MCF 10A (cell line): Measurements from ENCODE around the gene ROR1. TPM values are rescaled to one million over a fixed set of nuclear protein-coding genes. Genes with fewer than 3 reads are reported as not detected.
A peak's percentile ranks its signal among the peaks of the same experiment; 100 is the strongest.

ENCODE experiments used
- BruUV-seq: library from RNA; stranded (reverse); fragments of 400-500 nt; replicated peaks from 2 replicates; lab custom pipeline; 2021; lab: Mats Ljungman, UMichigan
- CTCF ChIA-PET: fragments of 300-600 bp; sonication (Branson Sonifier 250); formaldehyde crosslinking; extraction: SDS; loops from one replicate; lab custom pipeline; 2021; ENCODE audit warnings: antibody characterized with exemption, inconsistent platforms; lab: Yijun Ruan, JAX
- POLR2A ChIA-PET: fragments of 300-600, 350-650 bp; sonication (Branson Sonifier 250); formaldehyde crosslinking; extraction: SDS; loops from one replicate; lab custom pipeline; 2020; ENCODE audit warnings: antibody characterized with exemption, inconsistent platforms; lab: Yijun Ruan, JAX
- DNase-seq: peaks from one replicate; pipeline ENCODE4 v3.0.0-alpha.2; 2018; ENCODE audit not compliant: unreplicated experiment
- H3K27ac Mint-ChIP-seq: one replicate; pipeline ENCODE4 v1.8.0; 2022; ENCODE audit warnings: mild to moderate bottlenecking, low read depth, mixed read lengths; ENCODE audit not compliant: unreplicated experiment
- H3K27me3 Mint-ChIP-seq: one replicate; pipeline ENCODE4 v1.8.0; 2022; ENCODE audit warnings: mixed read lengths; ENCODE audit not compliant: insufficient read depth, unreplicated experiment
- H3K36me3 Mint-ChIP-seq: one replicate; pipeline ENCODE4 v1.8.0; 2022; ENCODE audit warnings: mild to moderate bottlenecking, moderate library complexity, mixed read lengths; ENCODE audit not compliant: insufficient read depth, unreplicated experiment
- H3K4me1 Mint-ChIP-seq: one replicate; pipeline ENCODE4 v1.8.0; 2022; ENCODE audit warnings: mixed read lengths; ENCODE audit not compliant: insufficient read depth, unreplicated experiment
- H3K4me3 Mint-ChIP-seq: one replicate; pipeline ENCODE4 v1.8.0; 2022; ENCODE audit warnings: mild to moderate bottlenecking, moderate library complexity, mixed read lengths; ENCODE audit not compliant: unreplicated experiment
- H3K9me3 Mint-ChIP-seq: one replicate; pipeline ENCODE4 v1.8.0; 2022; ENCODE audit warnings: mixed read lengths; ENCODE audit not compliant: unreplicated experiment
- CTCF ChIP-seq: fragments of 200-600 bp; IDR thresholded peaks from one replicate; pipeline ENCODE4 v1.8.0; 2022; ENCODE audit warnings: antibody characterized with exemption, mild to moderate bottlenecking; ENCODE audit not compliant: unreplicated experiment
- intact Hi-C: fragments of 100-400 bp; cut with micrococcal nuclease; formaldehyde crosslinking; loops from 2 replicates; pipeline ENCODE4 v1.14.1; 2022
- total RNA-seq: library from RNA; stranded (reverse); gene quantifications from 2 replicates; pipeline ENCODE4 v1.2.3, GENCODE V29; 2022

ROR1 gene
- total RNA-seq, 1 experiment from 2014 or later = 4.6 TPM

GRCh38 chr1:63947904-63948303, 174.1 kb downstream of the ROR1 start:
- TF ChIP-seq CTCF = no peak
- Mint-ChIP-seq H3K9me3 (no peaks in the 10 kb centered on the region), H3K27me3 (no peaks in the 10 kb centered on the region), H3K27ac (no peak overlapping the region), H3K4me1 (no peaks in the 10 kb centered on the region), H3K4me3 (no peak overlapping the region), H3K36me3 (no peaks in the 10 kb centered on the region)
- intact Hi-C loops = no loop called here
- no peak for DNase-seq
- no TSS peak for BruUV-seq
- ChIA-PET POLR2A (interaction anchor here (0.7 kb wide), 1 partner anchor 172 kb away, joined by 3 read pairs; no protein-coding TSS in a partner anchor), CTCF (no interaction called here)

- no peaks in the 10 kb centered on the region for H3K27me3 Mint-ChIP-seq
- BruUV-seq = no TSS peak
- TF ChIP-seq CTCF = no peak
- POLR2A ChIA-PET = no interaction called here
- CTCF ChIA-PET = interaction anchor here (0.7 to 2.1 kb wide), 3 partner anchors 14 to 259 kb away, joined by 3 to 6 read pairs (median 4); no protein-coding TSS in a partner anchor
- no peaks in the 10 kb centered on the region for H3K36me3 Mint-ChIP-seq
- no peaks in the 10 kb centered on the region for H3K4me1 Mint-ChIP-seq
- H3K4me3 Mint-ChIP-seq = no peak overlapping the region
- intact Hi-C loops = no loop called here
- peaks cover 8% of the 10 kb centered on the region for H3K9me3 Mint-ChIP-seq
- DNase-seq = peak; percentile 39
- no peak overlapping the region for H3K27ac Mint-ChIP-seq
These were observed 176.2 kb downstream of the ROR1 start for GRCh38 chr1:63950023-63950422.

- Mint-ChIP-seq H3K27ac (no peak overlapping the region), H3K36me3 (no peaks in the 10 kb centered on the region), H3K27me3 (no peaks in the 10 kb centered on the region), H3K4me3 (no peak overlapping the region), H3K9me3 (peaks cover 8% of the 10 kb centered on the region), H3K4me1 (no peaks in the 10 kb centered on the region)
- no TSS peak for BruUV-seq
- CTCF ChIA-PET = interaction anchor here (0.7 to 2.1 kb wide), 6 partner anchors 11 to 260 kb away, joined by 3 to 6 read pairs (median 4); no protein-coding TSS in a partner anchor
- POLR2A ChIA-PET = interaction anchor here (0.5 to 1.5 kb wide), 3 partner anchors 9 to 259 kb away, joined by 3 to 6 read pairs (median 4); no protein-coding TSS in a partner anchor
- intact Hi-C loops = loop anchor here (1.0 kb wide), 1 partner anchor 25 kb away; no protein-coding TSS in a partner anchor
- TF ChIP-seq CTCF = no peak
- no peak for DNase-seq
These were observed 177.5 kb downstream of the ROR1 start for GRCh38 chr1:63951059-63951946.

- H3K27ac Mint-ChIP-seq = no peak overlapping the region
- intact Hi-C loops = no loop called here
- peaks cover 14% of the 10 kb centered on the region for H3K9me3 Mint-ChIP-seq
- DNase-seq = no peak
- ChIA-PET CTCF (interaction anchor here (0.6 kb wide), 1 partner anchor 188 kb away, joined by 3 read pairs; no protein-coding TSS in a partner anchor), POLR2A (interaction anchor here (0.6 kb wide), 1 partner anchor 19 kb away, joined by 3 read pairs; no protein-coding TSS in a partner anchor)
- no TSS peak for BruUV-seq
- no peaks in the 10 kb centered on the region for H3K4me1 Mint-ChIP-seq
- TF ChIP-seq CTCF = no peak
- H3K4me3 Mint-ChIP-seq = no peak overlapping the region
- H3K27me3 Mint-ChIP-seq = no peaks in the 10 kb centered on the region
- no peaks in the 10 kb centered on the region for H3K36me3 Mint-ChIP-seq
These were observed 180.4 kb downstream of the ROR1 start for GRCh38 chr1:63954187-63954586.
